ENCODE measurements around the gene CLC. TPM values are rescaled to one million over a fixed set of nuclear protein-coding genes. Genes with fewer than 3 reads are reported as not detected.

Gene CLC
- total and polyA plus RNA-seq, 8 donors = 1.7 to 2.8 TPM; not detected in 6

- H3K9me3 ChIP-seq = no peaks in the 10 kb centered on the region
- no peak for TF ChIP-seq CTCF (IDR thresholded peaks at IDR 0.05)
- no peak for TF ChIP-seq POLR2A (IDR thresholded peaks at IDR 0.05)
- TF ChIP-seq EP300 (IDR thresholded peaks at IDR 0.05) = no peak
- TF ChIP-seq POLR2AphosphoS5 (IDR thresholded peaks at IDR 0.05) = no peak
- H3K4me3 ChIP-seq = no peak overlapping the region
- WGBS, 5 donors = 47 to 59% (median 56%) methylated on average over 3 of the region's 3 CpGs
- H3K27ac ChIP-seq = no peak overlapping the region
- no peak for DNase-seq
- intact Hi-C loops (cut with DNase I; ENCODE audit: low total_unique reads) = no loop called here
- peaks cover 0 to 33% (median 4%) of the 10 kb centered on the region in 3 donors for H3K27me3 ChIP-seq
- H3K36me3 ChIP-seq = no peaks in the 10 kb centered on the region
- H3K4me1 ChIP-seq = no peaks in the 10 kb centered on the region
Measured at GRCh38 chr19:39754971-39755370, 17.1 kb upstream of the CLC start.

- TF ChIP-seq CTCF (IDR thresholded peaks at IDR 0.05) = no peak
- TF ChIP-seq POLR2A (IDR thresholded peaks at IDR 0.05) = no peak
- TF ChIP-seq EP300 (IDR thresholded peaks at IDR 0.05) = no peak
- TF ChIP-seq POLR2AphosphoS5 (IDR thresholded peaks at IDR 0.05) = no peak
Measured at GRCh38 chr19:39754544-39754943, 16.7 kb upstream of the CLC start.

GRCh38 chr19:39752795-39753194 is 15.0 kb upstream of the CLC start:
- TF ChIP-seq POLR2A (IDR thresholded peaks at IDR 0.05) (no peak), EP300 (IDR thresholded peaks at IDR 0.05) (no peak), CTCF (IDR thresholded peaks at IDR 0.05) (no peak), POLR2AphosphoS5 (IDR thresholded peaks at IDR 0.05) (no peak)
- Histone ChIP-seq H3K36me3 (no peaks in the 10 kb centered on the region), H3K4me3 (no peak overlapping the region), H3K27me3 (peaks cover 0 to 15% (median 3%) of the 10 kb centered on the region in 3 donors), H3K4me1 (no peaks in the 10 kb centered on the region), H3K9me3 (no peaks in the 10 kb centered on the region), H3K27ac (no peak overlapping the region)
- intact Hi-C loops (cut with DNase I; ENCODE audit: low total_unique reads) = no loop called here
- no peak for DNase-seq

More at GRCh38 chr19:39754544-39754943, 16.7 kb upstream of the CLC start:
- H3K27me3 ChIP-seq = peaks cover 0 to 33% (median 4%) of the 10 kb centered on the region in 3 donors
- no peaks in the 10 kb centered on the region for H3K9me3 ChIP-seq
- intact Hi-C loops (cut with DNase I; ENCODE audit: low total_unique reads) = no loop called here
- no peaks in the 10 kb centered on the region for H3K4me1 ChIP-seq
- WGBS, 5 donors = 65 to 86% (median 80%) methylated on average over 2 of the region's 2 CpGs
- H3K27ac ChIP-seq = no peak overlapping the region
- H3K4me3 ChIP-seq = no peak overlapping the region
- DNase-seq = no peak
- H3K36me3 ChIP-seq = no peaks in the 10 kb centered on the region

GRCh38 chr19:39752390-39752789 is 14.6 kb upstream of the CLC start:
- Histone ChIP-seq H3K27ac (no peak overlapping the region), H3K4me3 (no peak overlapping the region), H3K9me3 (no peaks in the 10 kb centered on the region), H3K4me1 (no peaks in the 10 kb centered on the region), H3K36me3 (no peaks in the 10 kb centered on the region), H3K27me3 (peaks cover 0 to 15% (median 0%) of the 10 kb centered on the region in 3 donors)
- TF ChIP-seq POLR2AphosphoS5 (IDR thresholded peaks at IDR 0.05) (no peak), CTCF (IDR thresholded peaks at IDR 0.05) (no peak)
- DNase-seq = no peak
- intact Hi-C loops (cut with DNase I; ENCODE audit: low total_unique reads) = no loop called here
